HG02852 (cell line): Measurements from ENCODE around the gene ETV6.

ENCODE experiments used
- ATAC-seq: cut with Tn5 transposase; IDR thresholded peaks from one replicate; pipeline ENCODE4 v1.9.1; 2021; ENCODE audit warnings: mild to moderate bottlenecking, moderate library complexity; ENCODE audit not compliant: unreplicated experiment

Gene ETV6

DNA sequence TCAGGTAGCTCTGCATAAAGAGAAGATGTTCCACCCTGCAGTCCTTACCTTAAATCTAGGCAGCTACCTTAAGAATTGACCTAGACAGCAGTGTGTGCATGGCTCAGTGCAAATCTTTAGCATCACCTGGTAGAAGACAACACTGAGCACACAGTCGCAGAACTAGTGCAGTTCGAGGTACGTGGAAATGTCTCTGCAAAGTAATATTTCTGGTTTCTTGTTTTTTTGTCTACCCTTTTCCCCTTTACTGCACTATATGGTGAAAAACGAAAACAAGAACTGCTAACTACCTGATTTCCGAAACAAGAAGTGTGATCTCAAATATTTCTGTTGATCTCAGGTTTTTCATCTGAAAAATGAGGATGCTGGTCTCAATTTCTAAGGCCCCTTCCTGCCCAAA is 82.5 kb downstream of the ETV6 start:
- no peak for ATAC-seq

DNA sequence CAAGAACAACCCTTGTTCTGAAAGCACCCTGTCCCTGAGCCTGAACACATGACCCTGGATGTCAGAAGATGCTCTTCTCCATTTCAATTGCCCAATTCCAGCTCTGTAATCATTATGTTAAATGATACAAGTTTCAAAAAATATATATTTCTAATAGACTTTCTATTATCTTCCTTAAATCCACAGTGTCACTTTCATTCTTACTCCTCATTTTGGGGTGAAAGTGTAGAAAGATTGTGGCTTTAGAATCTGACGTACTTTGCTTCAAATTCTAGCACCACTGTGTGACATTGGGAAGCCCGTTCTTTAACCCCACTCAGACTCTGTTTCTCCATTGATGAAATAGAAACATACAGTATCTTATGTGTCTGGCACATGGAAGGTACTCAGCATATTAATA is 83.2 kb downstream of the ETV6 start:
- no peak for ATAC-seq

DNA sequence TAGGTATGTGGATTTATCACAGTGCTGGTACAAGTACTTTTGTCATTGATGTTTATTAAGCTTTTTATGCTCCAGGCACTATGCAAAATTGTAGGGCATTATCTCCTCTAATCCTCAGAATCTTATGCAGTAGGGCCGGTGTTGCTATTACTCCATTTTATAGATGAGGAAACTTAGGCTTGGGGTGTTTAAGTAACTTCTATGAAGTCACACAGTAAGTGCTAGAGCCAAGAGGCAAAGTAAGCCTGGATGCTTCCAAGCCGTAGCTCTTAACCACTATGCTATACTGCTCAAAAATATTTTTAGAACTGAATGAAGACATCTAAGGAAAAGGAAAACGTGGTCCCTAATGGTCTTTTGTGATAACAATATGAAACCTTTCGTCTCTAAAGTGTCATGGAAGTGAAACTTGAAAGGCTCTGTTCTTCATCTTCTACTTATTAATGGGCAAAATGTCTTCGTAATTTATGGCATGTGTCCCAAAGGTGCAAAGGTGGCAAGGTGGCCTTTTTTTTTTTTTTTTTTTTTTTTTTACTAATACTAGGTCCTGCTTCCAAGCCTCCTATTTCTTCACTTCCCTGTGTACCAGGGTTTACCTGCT is 85.2 kb downstream of the ETV6 start:
- ATAC-seq = no peak

DNA sequence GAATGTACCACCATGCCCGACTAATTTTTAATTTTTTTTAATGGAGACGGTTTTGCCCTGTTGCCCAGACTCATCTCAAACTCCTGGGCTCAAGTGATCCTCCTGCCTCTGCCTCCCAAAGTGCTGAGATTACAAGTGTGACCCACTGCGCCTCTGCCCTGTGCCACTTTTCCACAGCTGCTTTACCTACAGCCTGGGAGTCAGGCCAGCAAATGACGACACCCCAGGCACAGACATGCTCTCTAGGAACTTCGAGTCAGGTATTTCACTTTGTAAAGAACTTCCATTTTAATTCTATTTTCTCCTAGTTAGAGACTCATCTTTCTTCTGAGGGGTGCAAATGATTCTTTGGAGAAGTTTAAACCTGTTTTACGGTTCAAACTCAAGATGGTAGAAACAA is 89.0 kb downstream of the ETV6 start:
- ATAC-seq = no peak

DNA sequence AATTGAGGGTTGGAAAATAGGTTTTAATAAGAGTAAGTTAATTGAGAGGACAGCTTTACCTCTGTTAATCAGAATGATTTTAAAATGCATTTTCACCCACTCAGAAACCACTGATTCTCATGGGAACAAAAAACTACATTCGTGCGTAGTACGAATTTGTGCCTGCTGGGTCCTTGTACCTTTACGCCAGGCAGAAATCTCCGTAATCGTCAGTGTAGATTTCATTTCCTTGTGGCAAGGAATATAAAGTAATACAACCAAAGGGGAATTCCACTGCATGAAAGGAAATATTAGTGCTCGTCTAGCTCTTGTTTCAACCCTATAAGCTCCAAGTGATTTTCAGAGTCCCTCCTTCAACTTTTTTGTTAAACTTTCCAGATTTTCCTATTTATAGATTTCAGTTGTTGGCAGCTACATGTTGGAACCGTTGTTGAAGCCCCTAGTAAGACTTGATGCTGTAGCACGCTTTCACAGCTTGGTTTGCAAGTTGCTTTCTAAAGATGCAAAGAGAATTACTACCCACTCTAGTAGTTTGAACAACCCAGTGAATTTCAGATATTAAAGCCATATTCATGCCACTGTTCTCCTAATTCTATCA is 90.6 kb downstream of the ETV6 start:
- no peak for ATAC-seq

DNA sequence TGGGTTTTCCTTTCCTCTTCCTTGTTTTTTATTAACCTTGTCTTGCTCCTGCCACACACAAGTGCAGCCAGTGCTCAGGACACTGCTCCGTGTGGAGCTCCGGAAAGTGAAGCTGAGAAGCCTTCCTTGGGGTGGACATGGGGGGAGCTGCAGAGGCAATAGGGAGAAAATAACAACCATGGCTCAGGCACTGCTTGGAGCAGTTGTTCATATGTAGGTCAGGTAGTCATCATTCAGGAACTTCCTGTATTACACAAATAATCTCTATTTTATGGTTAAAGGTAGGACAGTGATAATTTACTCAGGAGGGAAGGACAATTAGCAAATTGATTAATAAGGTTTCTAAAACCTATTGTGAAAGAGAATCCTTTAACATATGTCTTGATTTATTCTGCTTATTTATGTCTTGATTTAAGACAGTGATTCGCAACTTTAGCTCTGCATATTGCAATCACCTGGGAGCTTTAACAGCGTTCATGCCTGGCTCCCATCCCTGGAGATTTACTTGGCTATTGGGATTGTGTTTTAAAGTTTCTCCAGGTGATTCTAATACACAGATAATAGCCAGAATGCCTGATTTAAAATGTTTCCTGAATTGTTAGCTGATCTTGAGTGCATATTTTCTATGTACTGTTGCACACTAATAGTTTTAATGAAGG is 92.1 kb downstream of the ETV6 start:
- no peak for ATAC-seq

DNA sequence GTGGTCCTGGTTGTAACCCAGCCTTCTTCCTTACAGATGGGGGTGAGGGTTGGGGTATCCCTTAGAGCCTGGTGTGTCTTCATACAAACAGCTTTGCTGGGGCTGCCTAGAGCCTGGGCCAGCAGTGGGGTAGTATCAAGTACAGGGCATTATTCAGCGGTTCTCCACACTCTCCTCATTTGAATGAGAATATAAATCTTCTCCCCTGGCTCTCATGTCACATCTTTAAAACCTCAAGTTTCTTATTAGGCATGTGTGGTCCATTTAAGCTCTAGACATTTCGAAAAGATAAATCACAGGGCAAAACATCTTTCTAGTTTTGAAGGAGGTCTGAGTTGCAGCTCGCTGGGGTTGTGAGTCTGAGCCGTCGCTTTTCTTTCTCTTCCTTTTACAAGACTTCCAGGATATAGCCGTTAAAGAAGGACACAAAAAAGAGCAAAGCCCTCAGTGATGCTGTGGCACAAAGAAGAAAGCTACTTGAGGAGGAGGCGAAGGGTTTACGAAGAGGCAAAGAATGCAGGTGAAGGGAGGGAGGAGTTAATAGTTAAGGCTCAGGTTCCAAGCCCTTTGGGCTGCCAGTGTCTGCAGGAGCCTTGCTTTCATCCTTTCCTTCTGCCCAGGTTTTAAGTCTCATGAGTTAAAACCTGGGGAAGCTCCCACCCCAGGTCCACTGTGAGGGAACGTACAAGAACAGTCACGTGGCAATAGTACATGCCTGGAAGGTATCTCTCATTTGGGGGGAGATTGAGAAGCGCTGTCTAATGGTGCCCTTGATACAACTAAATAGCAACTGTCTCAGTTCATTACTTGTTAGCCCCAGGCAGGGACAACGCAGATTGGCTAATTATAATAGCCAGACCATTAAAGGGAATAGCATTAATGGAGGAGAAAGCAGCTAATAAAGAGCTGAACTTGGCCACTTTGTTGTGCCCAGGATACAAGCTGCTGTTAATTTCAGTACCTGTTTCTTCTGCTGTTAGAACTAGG is 94.2 kb downstream of the ETV6 start:
- no peak for ATAC-seq

DNA sequence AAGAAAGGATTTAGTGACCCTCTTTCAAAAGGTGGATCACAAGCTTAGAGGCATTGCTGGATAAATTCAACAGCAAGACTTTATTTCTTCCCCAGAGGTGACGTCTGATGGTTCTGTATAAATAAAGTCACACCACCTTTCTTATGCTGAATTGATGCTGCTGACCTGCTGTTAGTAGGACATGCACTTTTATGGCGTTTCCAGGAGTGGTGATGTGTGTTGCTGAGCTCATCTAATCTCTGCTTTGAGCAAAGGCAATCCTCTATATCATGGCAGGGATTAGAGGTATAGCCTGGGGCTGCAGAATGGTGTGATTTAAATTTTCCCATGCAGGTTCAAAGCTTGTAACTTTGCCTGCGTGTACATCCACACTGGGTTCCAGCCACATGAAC is 94.9 kb downstream of the ETV6 start:
- ATAC-seq = no peak

DNA sequence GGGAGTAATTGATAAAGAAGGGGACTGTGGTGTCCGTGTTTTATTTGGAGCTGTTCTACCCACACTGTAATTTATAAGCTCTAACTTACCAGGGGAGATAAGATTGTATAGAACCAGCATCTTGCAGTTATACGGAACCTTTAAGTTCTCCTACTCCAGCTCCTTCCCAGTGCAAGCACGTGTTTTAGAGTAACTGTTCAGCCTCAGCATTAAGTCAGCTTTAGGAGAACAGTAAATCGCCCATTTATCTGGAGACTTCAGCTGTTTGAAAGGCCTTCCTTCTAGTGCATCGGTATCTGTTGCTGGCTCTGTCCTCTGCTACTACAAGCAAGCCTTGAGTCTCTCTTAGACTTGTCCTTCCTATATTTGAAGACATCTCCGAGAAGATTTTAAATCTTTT is 95.6 kb downstream of the ETV6 start:
- no peak for ATAC-seq

DNA sequence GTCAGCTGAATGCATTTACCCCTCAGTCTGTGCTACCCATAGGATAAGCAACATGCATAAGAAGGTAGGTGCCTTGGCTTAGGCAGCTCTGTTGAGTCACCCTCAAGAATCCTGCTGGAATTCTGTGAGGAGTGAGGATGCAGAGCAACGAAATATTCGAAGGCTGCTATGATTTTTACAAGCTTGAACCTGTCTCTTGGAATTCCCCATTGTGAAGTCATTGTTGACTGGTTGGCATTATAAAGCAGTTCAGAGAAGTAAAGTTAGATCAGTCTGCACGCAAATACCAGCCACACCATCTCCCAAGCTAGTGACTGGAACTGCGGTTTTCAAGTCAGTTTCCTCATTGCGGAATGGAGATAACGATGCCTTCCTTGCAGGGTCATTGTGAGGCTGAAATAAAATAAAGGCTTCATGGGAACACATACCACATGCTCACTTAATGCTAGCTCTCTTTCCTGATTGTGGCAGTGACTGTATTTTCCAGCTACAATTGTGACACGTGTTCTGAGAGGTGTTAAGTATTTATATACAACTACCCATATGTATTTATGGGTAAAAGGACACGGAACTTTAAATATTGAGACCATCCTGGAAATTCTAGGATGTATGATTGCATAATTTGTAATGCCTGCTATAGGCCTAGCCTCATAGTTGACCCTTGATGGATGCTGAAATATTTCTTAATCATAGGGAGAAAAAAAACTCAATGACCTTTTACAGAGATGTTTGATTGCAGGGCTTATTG is 96.7 kb downstream of the ETV6 start:
- no peak for ATAC-seq

DNA sequence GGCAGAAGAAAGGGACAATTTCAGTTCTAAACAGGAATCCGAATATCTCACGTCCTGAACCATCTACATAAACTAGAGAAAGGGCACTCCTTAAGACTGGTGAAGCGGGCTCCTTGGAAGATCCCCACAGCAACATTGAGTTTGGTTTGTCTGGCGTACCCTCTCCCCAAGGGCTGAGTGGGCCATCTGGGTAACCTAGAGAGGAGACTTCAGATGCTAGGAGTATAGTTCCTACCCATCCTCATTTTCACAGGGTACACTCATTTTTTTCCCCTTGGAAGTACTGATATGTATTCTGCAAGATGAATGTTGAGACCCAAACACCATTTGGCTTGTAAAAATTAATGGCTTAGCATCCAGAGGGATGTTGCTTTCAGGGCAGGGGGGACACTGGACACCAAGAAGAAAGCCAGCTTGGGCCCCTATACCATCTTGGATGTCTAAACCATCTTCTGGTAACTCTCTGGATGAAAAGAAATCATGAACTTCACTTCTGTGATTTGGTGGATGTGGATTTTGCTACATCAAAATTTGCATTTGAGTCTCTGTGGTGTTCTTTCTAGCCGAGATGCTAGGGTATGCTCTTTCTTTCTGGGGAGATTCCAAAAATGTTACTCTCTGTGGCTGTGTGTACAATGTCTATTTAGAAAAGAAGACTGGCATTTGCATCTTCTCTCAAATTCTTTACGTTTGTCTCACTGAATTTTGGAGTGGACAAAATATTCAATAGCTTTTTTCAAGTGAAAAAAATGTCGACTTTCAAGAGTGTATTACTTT is 97.7 kb downstream of the ETV6 start:
- no peak for ATAC-seq

DNA sequence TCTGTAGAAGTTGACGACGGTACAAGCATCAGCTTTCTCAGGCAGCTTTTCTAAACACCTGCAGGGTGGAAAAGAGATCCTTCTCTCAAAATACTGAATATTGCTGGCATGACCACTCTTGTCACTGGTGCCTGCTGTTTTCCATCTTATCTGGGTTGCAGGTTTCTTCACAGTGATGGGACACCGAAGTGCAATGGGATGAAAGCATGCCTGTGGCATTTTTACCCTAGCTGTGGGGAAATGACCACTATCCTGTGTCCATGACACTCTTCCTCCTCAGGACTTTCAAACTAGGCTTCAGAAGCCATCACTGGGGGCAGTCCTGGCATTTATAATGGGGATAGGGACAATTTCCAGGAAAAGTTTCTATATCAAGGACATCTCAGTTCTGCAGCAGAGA is 98.5 kb downstream of the ETV6 start:
- ATAC-seq = no peak

DNA sequence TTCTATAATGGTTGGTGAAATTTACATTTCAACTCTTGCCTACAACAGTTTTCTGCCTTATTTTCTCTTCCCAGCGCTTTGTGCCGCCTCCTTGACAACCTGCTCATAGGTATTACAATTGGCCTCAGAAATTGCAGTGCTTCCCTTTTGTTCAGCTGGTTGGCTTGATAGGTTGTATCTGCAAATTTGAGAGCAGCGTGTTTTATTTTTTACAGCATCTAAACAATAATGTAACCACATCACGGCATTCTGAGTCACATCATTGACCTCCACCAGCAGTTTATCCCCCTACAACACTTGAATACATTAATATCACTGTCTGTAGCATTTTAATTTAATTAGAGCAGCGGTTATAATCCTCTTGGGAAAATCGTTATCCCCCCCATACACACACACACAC is 99.4 kb downstream of the ETV6 start:
- ATAC-seq = no peak

DNA sequence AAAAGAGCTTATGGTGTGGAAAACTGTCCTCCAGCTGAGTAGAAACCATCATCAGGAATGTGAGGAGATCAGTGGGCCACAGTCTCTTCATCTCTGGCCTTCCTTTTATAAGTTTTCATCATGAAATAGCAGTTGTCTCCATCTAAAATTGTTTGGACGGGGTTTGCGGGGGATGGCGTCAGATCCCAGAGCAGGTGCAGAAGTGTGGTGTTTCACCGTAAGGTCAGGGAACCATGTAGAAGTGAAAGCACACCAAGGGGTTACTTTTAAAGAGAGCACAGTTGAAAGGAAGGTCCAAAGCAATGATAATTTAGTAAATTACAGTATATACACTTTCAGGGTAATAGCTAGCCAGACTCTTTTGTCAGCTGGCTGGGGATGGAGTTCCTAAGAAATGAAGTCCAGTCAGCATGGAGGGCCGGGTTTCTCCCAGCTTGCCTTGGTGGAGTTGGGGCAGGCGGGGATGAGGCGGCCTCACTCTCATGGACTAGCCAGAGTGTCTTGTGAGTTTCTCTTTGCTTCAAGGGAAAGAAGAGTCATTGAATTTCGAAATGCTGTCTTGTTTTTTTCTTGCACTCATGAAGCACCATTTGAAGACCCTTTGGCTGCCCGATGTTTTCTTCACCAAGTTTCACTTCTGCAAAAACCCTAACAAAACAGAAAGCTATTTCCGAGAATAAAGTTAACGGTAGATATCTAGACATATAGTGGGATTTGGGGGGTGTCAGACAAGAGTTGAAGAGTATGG is 100.6 kb downstream of the ETV6 start:
- peak; percentile 63 for ATAC-seq

DNA sequence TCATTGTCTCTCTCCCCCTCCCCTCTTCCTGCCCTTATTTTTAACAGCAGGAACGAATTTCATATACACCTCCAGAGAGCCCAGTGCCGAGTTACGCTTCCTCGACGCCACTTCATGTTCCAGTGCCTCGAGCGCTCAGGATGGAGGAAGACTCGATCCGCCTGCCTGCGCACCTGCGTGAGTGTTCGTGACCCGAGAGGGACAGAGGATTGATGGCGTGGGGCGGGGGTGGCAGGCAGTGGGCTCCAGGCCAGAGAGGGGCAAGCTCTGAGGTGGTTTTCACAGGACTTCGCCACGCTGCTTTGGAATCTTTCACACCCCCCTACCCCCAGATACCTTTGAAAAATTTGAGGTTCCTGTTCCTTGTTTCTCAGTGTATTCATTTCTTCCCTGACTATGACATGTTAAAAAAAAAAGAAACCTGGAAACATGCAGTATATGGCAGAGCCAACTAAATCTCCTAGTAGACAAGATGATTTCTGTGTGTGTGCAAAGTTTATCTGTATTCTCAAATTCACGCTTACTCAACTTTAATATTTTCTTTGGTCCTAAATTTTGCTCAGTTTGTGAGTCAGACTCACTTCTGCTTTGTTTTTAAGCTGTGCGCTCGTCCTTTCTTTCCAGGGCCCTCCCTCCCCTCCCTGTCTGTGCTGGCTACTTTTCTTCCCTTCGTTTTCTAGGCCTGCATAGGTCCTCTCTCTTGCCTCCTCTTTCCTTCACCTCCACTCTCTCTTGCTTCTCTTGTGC is 103.1 kb downstream of the ETV6 start:
- no peak for ATAC-seq

DNA sequence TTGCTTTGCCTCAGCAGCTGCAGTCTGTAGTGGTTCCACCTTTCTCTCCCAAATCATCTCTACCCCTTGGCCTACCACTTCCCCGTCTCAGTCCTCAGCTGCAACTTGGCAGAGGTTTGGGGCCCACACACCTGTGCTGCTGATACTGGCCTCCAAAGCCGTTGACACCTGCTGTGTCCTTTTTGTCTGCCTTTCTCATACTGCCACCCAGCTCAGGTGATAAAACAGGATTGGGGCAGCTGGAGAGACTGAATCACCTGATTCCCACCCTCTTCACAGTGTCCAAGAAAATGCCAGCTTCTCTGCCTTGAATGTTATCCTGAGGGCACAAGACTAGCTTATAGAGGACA is 103.7 kb downstream of the ETV6 start:
- ATAC-seq = no peak

DNA sequence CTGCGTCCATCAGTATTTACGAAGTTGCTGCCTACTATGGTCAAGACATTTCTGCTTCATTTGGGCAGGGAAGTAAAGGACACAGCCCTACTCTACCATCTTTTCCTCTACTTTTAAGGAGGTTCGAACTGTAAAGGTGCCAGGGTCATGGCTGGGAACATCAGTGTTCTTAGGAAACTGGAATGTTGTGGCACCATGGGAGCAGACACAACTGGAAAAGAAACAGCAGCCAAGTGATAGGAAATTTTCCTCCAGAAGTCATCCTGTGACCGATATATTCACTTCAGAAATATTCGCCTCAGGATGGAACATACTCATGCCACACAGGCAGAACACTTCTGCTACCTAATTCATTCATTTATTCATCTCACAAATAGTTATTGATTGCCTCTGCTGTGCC is 104.4 kb downstream of the ETV6 start:
- no peak for ATAC-seq

DNA sequence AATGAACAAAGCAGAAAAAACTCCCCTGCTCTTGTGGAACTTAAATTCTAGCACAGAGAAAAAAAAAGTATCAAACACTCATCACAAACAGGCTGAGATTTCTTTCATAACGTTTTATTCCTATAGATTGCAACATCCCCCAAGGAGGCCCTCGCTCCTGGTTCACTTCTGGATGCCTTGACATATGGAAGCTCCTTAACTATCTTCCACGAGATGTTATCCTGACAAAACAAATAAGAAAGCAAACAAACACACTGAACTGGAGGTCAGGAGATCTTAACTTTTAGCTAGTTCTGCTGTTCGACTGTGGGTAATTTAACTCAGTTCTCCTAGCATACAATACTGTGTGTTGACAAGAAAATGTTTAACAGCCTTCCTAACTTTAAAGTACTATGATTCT is 104.8 kb downstream of the ETV6 start:
- no peak for ATAC-seq
